GM12873 (cell line): ENCODE results near the gene ZIC2.

Experiments used
- CTCF ChIP-seq: IDR thresholded peaks from 2 replicates; pipeline ENCODE4 v1.5.1; 2012; ENCODE audit warnings: low read depth, mild to moderate bottlenecking, moderate library complexity, low read length, control low read depth; ENCODE audit not compliant: insufficient read depth; ENCODE audit errors: missing control alignments

Gene ZIC2

DNA sequence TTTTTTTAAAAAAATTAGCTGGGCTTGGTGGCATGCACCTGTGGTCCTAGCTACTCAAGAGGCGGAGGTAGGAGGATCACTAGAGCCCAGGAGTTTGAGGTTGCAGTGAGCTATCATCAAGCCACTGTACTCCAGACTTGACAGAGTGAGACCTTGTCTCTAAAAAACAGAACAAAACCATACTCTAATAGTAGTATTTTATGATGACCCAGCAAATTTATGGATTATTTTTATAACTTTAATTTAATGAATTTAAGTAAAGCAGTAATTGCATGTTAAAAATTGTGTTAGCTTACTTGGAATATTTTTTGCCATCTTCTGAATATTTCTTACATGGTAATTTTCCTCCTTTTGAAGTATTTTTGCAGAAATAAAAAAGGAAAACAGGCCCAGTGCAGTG lies 48.3 kb downstream of the ZIC2 start:
- TF ChIP-seq CTCF: no peak

DNA sequence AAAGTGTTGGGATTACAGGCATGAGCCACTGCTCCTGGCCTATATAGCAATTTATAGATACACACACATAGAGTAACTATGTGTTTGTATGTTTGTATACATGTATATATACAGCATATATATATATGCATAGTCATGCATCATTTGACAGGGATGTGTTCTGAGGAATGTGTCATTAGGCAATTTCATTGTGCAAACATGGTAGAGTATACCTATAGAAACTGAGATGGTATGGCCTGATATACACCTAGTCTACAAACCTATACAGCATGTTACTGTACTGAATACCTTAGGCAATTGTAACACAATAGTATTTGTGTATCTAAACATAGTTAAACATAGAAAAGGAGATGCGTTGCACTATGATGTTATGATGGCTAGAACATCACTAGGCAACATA lies 54.4 kb downstream of the ZIC2 start:
- TF ChIP-seq CTCF: no peak
